HG03460 (cell line): ENCODE data around the gene COL4A4.

Experiments used
- ATAC-seq: cut with Tn5 transposase; IDR thresholded peaks from one replicate; pipeline ENCODE4 v1.9.1; 2021; ENCODE audit not compliant: unreplicated experiment

Gene COL4A4

DNA sequence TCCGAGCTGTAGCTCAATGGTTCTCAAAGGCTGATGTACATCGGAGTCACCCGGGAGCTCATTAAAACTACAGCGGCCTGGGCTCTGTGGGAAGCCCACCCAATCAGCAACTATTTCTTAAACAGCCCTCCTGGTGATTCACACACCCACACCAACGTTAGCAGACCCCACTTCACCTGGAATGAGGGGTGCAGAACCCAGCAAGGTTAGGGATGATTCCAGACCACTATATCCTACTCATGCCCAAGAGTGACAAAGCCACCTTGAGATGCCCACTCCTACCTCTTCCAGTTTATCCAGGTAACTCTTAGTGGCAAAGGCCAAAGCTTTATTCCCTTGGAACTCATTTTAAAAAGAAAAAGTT lies 178.4 kb downstream of the COL4A4 start:
- no peak for ATAC-seq

- peak; percentile 98 for ATAC-seq
Observed at GRCh38 chr2:226984750-226985582, 179.0 kb downstream of the COL4A4 start.

GRCh38 chr2:226983895-226984749 lies 179.9 kb downstream of the COL4A4 start:
- no peak for ATAC-seq

- no peak for ATAC-seq
Observed at GRCh38 chr2:226981791-226982326, 182.1 kb downstream of the COL4A4 start.

DNA sequence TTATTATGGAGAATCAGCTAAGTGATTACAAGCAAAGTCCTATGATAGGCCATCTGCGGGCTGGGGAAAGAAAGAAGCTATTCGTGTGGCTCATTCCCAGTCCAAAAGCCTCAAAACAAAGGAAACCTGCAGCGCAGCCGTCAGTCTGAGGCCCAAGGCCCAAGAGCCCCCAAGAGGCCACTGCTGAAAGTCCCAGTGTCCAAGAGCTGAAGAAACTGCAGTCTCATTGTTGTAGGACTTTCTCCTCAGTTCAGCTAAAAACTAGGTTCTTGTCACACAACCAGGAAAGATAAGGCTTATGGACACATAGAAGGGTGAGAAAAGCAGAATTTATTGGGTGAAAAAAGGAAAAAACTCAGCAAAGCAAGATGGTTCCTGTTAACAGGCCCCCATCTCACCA lies 185.0 kb downstream of the COL4A4 start:
- ATAC-seq: no peak

DNA sequence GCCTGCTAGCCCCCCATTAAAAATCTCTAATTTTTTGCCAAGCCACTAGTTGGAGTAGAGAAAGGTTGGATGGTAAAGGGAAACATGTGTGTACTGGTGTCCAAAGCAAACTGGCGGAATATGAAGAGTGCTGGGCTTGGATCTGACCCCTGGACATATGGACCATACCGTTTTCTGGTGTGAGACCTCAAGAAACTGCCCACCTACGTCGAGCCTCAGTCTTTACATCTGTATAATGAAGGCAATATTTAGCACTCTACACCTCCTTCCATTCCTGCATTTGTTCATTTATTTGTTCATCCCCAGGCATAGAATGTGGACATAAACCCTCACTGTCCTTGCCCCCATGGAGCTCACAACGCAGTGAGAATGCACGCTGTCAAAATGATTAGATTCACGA lies 185.7 kb downstream of the COL4A4 start:
- ATAC-seq: no peak

DNA sequence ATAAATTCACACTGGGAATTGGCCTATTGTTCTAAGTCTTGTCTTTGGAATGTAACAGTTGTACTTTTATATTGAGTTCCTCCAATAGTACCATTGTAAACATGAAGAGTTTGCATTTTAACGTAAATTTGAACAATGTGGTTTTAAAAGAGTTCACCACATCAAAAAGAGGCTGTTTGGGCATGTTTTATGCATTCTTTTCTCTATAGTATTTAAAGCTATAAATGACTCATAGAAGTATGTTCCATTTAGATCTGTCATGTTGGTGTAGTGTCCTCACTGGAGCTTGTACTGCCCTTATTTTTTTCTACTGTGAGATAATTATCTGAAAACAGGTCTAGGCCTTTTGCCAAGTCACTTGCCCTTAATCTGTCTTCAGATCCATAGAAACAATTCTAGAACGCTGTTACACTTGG lies 186.2 kb downstream of the COL4A4 start:
- ATAC-seq: no peak

GRCh38 chr2:226973816-226974215 lies 190.2 kb downstream of the COL4A4 start:
- ATAC-seq: no peak

- ATAC-seq: no peak
Observed at GRCh38 chr2:226971770-226972169, 192.2 kb downstream of the COL4A4 start.

DNA sequence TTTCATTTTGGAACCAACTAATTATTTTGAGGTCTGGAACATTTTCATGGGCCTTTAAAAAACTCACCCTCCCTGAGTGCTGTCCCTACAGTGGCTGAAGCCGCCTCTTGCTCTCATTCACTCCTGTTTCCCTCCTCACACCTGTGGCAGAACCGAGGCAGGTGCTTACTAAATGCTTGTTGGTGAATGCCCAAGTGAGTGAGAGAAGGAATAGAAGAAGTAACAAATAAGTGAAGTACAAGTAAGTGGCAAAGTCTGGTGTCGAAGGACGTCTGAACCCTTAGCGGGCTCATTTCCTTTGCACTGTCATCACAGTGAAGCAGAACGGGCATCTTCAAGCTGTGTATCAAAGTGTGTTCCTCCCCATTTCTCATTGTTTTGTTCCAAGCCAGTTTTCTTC lies 192.9 kb downstream of the COL4A4 start:
- peak; percentile 55 for ATAC-seq

GRCh38 chr2:226970362-226970761 lies 193.6 kb downstream of the COL4A4 start:
- ATAC-seq: peak; percentile 62

GRCh38 chr2:226969417-226970080 lies 194.5 kb downstream of the COL4A4 start:
- no peak for ATAC-seq

DNA sequence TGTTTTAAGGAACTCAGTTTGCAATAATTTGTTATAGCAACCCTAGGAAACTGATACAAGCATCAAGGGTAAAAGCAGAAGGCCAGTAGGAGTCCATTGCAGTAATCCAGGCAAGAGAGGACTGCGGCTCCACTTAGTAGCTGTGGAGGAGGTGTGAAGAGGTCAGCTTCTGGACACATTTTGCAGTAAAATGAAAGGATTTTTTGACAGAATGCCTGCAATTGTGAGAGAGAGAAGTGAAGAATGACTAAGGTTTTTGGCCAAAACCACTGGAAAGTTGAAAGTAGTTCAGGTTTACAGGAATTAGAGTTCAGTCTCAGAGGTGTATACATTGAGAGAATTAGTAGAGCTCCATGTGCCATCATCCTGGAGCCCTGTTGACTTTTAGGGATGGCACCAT lies 198.6 kb downstream of the COL4A4 start:
- no peak for ATAC-seq

DNA sequence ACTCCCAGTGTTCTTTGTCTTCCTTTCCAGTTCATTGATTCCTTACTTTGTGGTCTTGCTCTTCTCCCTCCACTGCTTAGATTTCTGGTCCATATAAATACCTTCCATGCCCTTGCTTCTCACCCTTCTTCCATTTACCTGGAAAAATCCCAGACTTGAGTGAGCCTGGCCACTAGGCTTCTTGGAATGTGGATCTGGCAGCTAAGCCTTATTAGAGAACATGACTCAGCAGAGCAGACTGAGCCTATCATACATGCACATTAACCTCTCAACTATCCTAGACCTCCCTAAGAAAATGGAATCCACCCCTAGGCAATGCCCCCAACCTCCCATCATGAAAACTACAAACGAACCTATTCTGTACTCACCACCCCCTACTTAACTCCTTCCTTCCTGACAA lies 200.5 kb downstream of the COL4A4 start:
- no peak for ATAC-seq

DNA sequence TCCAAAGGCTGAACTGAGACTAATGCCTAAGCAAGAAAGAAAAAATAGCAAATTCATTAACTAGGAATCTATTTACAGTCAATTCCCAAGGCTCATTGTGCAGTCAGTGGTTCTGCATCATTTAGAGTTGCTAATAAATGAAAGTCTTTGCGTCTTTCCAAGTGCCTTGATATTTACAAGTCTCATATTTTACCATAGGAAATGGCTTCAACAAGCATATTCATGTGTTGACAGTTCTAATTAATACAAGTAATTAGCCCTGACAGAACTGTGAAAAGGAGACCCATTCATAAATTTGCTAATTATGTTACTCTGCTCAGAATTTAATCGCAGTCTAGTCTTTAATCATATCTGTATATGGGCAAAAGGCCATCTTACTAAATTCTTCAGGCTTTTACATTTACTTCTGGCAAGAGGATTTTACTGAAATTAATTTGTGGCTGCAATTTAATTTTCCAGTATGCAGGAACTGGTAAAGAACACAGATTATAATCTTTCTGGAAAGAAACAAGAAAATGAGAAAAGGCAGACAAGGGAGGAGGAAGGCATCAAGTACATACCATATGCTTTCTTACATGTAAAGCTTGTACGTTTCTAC lies 201.7 kb downstream of the COL4A4 start:
- no peak for ATAC-seq

DNA sequence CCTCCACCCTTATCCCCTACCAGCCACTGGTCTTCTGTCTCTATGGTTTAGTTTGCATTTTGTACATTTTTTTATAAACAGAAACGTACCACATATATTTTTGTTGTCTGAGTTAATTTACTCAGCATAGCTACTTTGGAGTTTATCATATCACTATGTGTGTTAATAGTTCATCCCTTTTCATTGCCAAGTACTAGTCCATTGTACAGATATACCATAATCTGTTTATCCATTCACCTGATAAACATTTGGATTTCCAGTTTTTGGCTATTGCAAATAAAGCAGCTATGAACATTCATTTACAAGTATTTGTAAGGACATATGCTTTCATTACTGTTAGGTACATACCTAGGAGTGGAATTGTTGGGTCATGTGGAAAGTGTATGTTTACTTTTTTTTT lies 204.6 kb downstream of the COL4A4 start:
- ATAC-seq: no peak

GRCh38 chr2:226956659-226957058 lies 207.3 kb downstream of the COL4A4 start:
- ATAC-seq: no peak

DNA sequence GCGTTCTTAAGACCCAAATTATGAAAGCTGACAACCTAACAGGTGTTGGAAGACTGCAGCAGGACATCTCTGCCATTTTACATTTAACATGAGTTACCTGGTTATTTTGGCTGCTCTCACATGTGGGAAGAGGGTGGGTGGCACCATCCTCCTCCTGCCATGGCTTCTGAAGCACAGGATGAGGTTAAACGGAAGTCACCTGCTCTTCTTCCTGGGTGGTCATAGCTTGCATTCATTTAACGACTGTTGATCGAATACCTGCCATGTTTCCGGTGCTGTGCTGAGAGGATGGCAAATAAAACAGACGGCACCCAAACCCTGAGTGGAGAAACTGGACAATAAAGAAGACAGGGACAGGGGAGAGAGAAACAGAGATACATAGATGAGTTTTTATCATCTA lies 210.2 kb downstream of the COL4A4 start:
- ATAC-seq: no peak

- no peak for ATAC-seq
Observed at GRCh38 chr2:226953206-226953605, 210.8 kb downstream of the COL4A4 start.
